ENCODE data around the gene CPTP. TPM values are rescaled to one million over a fixed set of nuclear protein-coding genes. Genes with fewer than 3 reads are reported as not detected.

Gene CPTP
- total RNA-seq, 2 experiments from 2014 or later, result 8.4 to 11.0 TPM

DNA sequence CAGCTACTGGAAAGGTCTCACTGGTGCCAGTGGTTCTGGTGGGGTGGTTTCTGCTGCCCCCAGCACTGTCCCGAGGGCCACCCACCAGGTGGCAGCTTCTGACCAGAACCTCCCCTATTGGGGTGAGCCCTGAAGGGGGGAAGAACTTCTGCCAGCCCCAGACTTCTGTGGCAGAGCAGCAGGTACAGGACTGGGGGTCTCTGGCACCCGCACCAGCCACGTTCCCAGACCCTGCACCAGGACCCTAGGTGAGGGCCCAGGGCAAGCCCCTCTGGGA, 14.6 kb upstream of the CPTP start:
- DNase-seq (no peak), ATAC-seq (no peak)
- ChIA-PET CTCF (interaction anchor here (1.6 kb wide), 1 partner anchor 20 kb away, joined by 4 read pairs; no protein-coding TSS in a partner anchor), POLR2A (interaction anchor here (0.9 to 1.7 kb wide), 6 partner anchors 10 to 139 kb away, joined by 3 to 9 read pairs (median 4); partner anchors contain the start of gene TAS1R3)
- peaks cover 20% of the 10 kb centered on the region for H3K36me3 Mint-ChIP-seq (ENCODE audit: low read depth)
- H3K27ac Mint-ChIP-seq, result no peak overlapping the region
- TF ChIP-seq, protein P1, sequence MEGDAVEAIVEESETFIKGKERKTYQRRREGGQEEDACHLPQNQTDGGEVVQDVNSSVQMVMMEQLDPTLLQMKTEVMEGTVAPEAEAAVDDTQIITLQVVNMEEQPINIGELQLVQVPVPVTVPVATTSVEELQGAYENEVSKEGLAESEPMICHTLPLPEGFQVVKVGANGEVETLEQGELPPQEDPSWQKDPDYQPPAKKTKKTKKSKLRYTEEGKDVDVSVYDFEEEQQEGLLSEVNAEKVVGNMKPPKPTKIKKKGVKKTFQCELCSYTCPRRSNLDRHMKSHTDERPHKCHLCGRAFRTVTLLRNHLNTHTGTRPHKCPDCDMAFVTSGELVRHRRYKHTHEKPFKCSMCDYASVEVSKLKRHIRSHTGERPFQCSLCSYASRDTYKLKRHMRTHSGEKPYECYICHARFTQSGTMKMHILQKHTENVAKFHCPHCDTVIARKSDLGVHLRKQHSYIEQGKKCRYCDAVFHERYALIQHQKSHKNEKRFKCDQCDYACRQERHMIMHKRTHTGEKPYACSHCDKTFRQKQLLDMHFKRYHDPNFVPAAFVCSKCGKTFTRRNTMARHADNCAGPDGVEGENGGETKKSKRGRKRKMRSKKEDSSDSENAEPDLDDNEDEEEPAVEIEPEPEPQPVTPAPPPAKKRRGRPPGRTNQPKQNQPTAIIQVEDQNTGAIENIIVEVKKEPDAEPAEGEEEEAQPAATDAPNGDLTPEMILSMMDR (IDR thresholded peaks at IDR 0.05), result no peak
- no peaks in the 10 kb centered on the region for H3K27me3 Mint-ChIP-seq
- H3K4me3 Mint-ChIP-seq, result peak overlapping the region; percentile 79
- no peaks in the 10 kb centered on the region for H3K9me3 Mint-ChIP-seq
- intact Hi-C loops (cut with micrococcal nuclease), result no loop called here
- peaks cover 19% of the 10 kb centered on the region for H3K4me1 Mint-ChIP-seq (ENCODE audit: low read depth)

DNA sequence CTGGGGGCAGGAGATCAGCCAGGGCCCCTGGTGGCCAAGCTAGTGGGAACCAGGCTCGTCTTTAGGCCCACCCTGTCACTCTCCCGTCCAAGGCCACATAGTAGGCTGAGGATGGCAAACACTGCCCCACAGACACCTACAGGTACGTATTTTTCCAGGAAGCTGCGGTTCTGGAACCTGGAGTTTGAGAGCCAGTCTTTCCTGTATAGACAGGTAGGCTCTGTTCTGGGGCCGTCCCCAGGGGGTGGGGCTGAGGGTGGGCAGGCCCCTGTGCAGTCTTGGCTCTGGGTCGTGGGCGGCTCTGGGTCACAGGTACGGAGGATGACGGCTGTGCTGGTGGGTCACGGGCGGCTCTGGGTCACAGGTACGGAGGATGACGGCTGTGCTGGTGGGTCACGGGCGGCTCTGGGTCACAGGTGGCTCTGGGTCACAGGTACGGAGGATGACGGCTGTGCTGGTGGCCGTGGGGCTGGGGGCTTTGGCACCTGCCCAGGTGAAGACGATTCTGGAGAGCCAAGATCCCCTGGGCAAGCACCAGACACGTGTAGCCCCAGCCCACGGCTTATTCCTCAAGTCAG, 14.0 kb upstream of the CPTP start:
- no peaks in the 10 kb centered on the region for H3K27me3 Mint-ChIP-seq
- ChIA-PET CTCF (interaction anchor here (1.6 kb wide), 1 partner anchor 21 kb away, joined by 4 read pairs; no protein-coding TSS in a partner anchor), POLR2A (interaction anchor here (0.9 to 1.7 kb wide), 5 partner anchors 9 to 139 kb away, joined by 3 to 9 read pairs (median 6); partner anchors contain the start of gene AURKAIP1)
- TF ChIP-seq, protein P1 (IDR thresholded peaks at IDR 0.05), result no peak
- peaks cover 23% of the 10 kb centered on the region for H3K36me3 Mint-ChIP-seq (ENCODE audit: low read depth)
- intact Hi-C loops (cut with micrococcal nuclease), result no loop called here
- no peaks in the 10 kb centered on the region for H3K9me3 Mint-ChIP-seq
- no peak overlapping the region for H3K27ac Mint-ChIP-seq
- DNase-seq, result no peak
- ATAC-seq, result no peak
- peaks cover 15% of the 10 kb centered on the region for H3K4me1 Mint-ChIP-seq (ENCODE audit: low read depth)
- peak overlapping the region; percentile 79 for H3K4me3 Mint-ChIP-seq

GRCh38 chr1:1311107-1312104, 13.2 kb upstream of the CPTP start:
- POLR2A ChIA-PET, result interaction anchor here (1.0 to 1.1 kb wide), 3 partner anchors 17 to 64 kb away, joined by 3 read pairs; partner anchors contain the start of gene AURKAIP1
- no peak for DNase-seq
- H3K4me1 Mint-ChIP-seq (ENCODE audit: low read depth), result peaks cover 7% of the 10 kb centered on the region

GRCh38 chr1:1312450-1313314, 11.9 kb upstream of the CPTP start:
- no peak for ATAC-seq
- Mint-ChIP-seq H3K27ac (no peak overlapping the region), H3K4me3 (no peak overlapping the region), H3K4me1 (ENCODE audit: low read depth) (no peaks in the 10 kb centered on the region), H3K27me3 (no peaks in the 10 kb centered on the region), H3K36me3 (ENCODE audit: low read depth) (peaks cover 27% of the 10 kb centered on the region), H3K9me3 (no peaks in the 10 kb centered on the region)
- DNase-seq, result no peak
- intact Hi-C loops (cut with micrococcal nuclease), result no loop called here
- TF ChIP-seq, protein P1 (IDR thresholded peaks at IDR 0.05), result no peak
- POLR2A ChIA-PET, result interaction anchor here (1.0 to 2.1 kb wide), 4 partner anchors 10 to 29 kb away, joined by 3 to 5 read pairs (median 4); partner anchors contain the start of gene TAS1R3
- CTCF ChIA-PET, result no interaction called here

More at GRCh38 chr1:1311107-1312104, 13.2 kb upstream of the CPTP start:
- CTCF ChIA-PET, result no interaction called here
- Mint-ChIP-seq H3K9me3 (no peaks in the 10 kb centered on the region), H3K27me3 (no peaks in the 10 kb centered on the region), H3K4me3 (no peak overlapping the region), H3K36me3 (ENCODE audit: low read depth) (peaks cover 25% of the 10 kb centered on the region), H3K27ac (no peak overlapping the region)
- intact Hi-C loops (cut with micrococcal nuclease), result no loop called here
- ATAC-seq, result no peak
- TF ChIP-seq, protein P1 (IDR thresholded peaks at IDR 0.05), result no peak

Data from activated CD8-positive, alpha-beta T cell treated with anti-CD3 and anti-CD28 coated beads for 36 hours (primary cell).